GM19043 (cell line): ENCODE results near the gene OR2J3.
"Not testable (repeated sequence)": the region's sequence is repeated elsewhere in the genome, so short reads cannot be mapped to it uniquely, and the experiment has no call there.

Source experiments
- ATAC-seq: cut with Tn5 transposase; IDR thresholded peaks from one replicate; pipeline ENCODE4 v1.9.1; 2021; ENCODE audit warnings: low read depth; ENCODE audit not compliant: unreplicated experiment

The OR2J3 gene

GRCh38 chr6:29107758-29108157, at the start of gene OR2J3:
OR2J3 (plus strand) TSS chr6:29108058; CDS start chr6:29111891, 3,833 bp downstream.
- ATAC-seq, result no peak

DNA sequence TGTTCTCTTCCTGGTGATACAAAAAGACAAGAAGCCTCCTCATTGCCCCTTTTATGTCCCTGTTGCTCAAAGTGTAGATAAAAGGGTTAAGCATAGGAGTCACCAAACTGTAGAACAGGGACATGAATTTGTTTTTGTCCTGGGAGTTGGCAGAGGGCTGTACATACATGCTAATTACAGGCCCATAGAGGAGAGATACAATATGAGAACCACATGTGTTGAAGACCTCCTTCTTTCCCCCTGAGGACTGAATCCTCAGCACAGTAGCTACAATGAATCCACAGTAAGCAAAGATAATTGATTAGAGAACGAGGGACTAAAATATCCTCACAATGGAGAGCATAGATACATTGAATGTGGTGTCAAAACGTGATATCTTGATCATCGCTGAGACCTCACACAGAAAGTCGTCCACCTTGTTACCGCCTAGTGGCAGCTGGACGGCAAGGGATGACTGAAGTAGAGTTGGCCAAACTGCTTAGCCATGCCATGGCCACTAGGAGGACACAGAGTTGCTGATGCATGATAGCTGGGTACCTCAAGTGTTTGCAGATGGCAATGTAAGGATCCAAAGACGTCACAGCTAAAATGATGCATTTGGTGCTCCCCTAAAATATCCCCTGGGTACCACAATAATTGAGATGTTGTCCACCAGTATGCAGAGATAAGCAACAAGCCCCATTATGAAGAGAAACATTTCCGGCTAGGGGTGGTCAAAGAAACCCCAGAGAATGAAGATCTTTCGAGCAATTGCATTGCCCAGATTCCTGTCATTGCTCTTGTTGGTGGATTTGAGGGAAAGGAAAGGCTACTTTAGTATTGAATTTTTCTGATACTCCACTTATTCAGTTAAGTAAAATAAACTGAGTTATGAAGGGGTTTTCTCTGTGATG, 35.8 kb upstream of the OR2J3 start:
- no peak for ATAC-seq

- ATAC-seq, result no peak
Measured at GRCh38 chr6:29079203-29079602, 28.7 kb upstream of the OR2J3 start.

- ATAC-seq, result no peak
Measured at GRCh38 chr6:29081312-29081711, 26.5 kb upstream of the OR2J3 start.

DNA sequence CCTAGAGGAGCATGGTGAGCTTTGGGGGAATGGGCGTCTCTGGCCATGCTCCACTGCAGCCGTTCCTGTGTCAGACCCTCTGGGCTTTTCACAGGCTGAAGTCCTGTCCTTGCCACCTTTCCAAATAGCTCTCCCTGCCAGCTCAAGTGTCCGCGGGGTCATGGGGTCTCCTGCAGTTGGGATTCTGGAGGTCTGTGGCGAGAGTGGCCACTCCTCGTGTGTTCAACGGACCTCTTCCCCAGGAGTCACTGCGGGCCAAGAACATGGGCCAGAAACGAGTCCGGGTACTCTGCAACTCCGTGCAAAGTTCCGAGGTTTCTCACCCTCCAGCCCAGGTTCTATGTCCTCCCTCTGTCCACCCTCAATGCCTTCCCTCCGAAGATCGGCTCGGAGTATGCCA, 25.4 kb upstream of the OR2J3 start:
- no peak for ATAC-seq

DNA sequence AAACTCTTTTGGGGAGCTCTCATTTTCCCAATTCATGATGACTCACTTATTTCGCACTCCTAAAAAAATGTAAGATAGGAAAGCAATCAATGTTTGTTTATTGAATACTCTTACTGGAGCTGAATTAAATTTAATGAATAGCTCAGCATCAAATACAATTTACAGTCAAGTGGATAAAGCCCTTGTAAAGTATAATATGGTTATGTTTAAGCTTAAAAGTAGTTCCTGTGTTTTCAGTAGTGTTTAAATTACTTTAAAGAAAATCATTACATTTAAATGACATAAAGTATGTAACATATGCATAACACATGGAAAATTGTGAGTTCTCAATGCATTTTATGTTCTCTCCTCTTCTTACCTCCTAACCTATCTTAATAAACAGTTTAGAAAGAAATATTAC, 20.6 kb upstream of the OR2J3 start, which contains the start of gene OR2B3:
OR2B3 (minus strand) TSS at position 101 of the 400 bp plus-strand sequence; CDS start at position 36, 65 bp downstream.
- ATAC-seq, result no peak

DNA sequence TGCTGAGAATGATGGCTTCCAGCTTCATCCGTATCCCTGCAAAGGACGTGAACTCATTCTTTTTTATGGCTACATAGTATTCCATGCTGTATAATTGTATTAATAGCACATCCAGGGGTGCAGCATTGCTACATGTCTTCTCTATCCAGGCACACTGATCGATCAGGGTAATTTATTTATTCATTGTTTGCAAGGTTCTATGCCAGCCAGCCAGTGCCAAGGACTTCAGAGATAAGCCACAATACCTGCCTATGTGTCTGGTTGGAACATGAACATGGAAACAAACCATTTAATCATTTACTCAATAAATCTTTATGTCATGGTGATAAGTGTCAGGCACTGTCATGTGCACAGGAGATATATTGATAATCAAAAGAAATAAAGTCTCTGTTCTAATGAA, 14.9 kb upstream of the OR2J3 start:
- no peak for ATAC-seq

DNA sequence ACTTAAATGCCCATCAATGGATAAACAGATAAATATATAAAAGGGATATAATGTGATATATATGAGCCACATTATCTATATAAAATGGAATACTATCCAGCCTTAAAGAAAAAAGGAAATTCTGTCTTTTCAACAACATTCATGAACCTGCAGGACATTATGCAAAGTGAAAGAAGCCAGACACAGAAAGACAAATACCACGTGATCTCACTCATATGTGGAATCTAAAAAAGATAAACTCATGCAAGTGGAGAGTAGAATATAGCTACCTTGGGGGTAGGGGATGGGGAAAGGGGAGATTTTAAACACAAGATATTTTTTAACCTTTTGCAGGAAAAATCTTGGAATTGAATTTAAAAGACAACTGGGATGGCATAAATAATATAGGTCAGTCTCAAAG, 10.1 kb upstream of the OR2J3 start:
- ATAC-seq, result no peak

DNA sequence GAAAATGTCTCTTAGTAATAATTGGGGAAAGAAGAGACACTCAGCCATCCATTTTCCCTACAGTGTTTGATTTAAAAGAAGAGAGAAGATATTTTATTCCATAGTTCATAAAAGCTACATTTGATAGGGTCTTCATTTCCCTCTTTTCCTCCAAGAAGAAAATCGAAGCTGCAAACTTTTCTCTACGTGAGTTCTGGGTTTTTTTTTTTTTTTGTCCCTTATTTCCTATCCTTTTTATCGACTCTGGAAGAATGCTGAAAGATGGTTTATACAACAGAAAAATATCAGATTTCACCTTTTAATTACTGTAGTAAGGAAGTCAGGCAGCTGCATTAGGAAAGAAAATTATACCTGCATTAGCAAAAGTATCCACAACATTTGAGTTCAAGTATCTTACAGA, 8.7 kb upstream of the OR2J3 start, which contains the start of gene OR2J1:
OR2J1 (plus strand) TSS at position 301 of the 400 bp plus-strand sequence. CDS start 1,453 bp downstream, outside the sequence.
- ATAC-seq, result no peak

- no peak for ATAC-seq
Measured at GRCh38 chr6:29112135-29112534, 4.3 kb downstream of the OR2J3 start.

DNA sequence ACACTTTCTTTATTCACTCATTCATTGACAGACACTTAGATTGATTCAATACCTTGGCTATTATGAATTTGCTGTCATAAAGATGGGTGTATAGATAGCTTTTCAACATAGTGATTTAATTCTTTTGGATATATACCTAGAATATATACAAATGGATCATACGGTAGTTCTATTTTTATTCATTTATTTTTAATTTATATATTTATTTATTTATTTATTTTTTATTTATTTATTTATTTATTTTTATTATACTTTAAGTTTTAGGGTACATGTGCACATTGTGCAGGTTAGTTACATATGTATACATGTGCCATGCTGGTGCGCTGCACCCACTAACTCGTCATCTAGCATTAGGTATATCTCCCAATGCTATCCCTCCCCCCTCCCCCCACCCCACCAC, 7.1 kb downstream of the OR2J3 start:
- ATAC-seq, result not testable (repeated sequence)

DNA sequence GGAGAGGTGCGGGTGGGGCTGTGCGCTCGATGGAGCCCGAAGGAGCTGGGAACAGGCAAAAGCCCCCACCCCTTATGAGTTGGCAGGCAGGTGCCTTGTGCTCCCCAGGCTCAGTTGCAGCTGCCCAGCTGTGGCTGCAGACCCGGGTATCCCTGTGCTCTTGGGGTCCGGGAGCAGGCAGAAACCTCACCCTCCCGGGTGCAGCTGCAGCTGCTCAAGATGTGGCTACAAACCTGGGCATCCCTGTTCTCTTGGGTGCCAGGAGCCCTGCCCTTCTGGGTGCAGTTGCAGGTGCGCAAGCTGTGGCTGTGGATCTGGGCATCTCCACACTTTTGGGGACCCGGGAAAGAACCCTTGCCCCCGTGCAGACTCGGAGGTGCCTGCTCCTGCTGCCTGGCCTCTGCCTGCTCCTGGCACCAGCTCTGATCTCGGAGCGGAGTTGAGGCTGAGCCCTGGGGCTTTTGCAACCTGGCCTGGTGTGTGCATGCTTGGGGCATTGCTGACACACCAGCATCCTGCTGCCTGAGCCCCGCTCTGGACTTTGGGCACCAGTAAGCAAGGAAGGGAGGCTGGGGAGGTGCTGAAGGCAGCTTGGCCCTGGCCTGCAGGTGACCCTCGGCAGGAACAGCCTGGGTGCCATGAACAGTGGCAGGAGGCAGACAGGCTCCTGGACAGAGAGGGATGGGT, 21.6 kb downstream of the OR2J3 start:
- no peak for ATAC-seq

DNA sequence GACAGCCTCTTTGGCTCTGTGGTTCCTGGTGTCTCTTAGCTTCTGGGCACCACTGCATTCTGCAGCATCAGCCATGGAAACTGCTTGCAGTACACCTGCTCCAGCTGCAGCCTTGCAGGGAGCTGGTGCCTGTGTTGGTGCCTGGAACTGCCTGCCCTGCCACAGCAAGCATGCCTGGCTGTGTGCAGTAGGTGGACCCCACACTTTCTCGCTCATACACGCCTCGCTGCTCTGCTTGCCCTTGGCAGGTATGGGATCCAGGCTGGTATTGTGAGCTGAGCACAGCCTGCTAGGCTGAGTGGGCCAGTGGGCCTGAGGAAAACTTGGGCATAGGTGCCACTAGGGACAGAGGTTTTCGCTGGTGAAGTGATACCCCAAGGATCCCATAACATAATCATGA, 22.8 kb downstream of the OR2J3 start:
- no peak for ATAC-seq

DNA sequence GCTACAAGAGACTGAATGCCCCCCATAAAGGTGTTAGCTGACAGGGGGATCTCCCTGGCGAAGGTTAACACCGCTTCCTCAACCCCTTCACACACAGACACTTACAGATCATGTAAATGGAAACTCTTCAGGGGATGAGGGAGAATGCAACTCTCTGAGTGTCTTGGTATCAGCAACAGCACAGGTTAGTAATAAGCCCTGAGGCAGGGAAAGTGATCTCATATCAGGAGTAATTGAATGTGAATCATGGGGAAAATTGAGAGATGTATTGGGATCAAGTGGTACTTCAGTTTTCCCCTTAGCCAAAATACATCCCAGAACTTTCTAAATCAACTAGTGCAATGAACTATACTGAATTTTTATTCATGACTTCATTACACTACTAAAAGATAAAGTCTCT, 23.8 kb downstream of the OR2J3 start:
- ATAC-seq, result no peak

GRCh38 chr6:29137724-29138123, 29.9 kb downstream of the OR2J3 start:
- no peak for ATAC-seq

DNA sequence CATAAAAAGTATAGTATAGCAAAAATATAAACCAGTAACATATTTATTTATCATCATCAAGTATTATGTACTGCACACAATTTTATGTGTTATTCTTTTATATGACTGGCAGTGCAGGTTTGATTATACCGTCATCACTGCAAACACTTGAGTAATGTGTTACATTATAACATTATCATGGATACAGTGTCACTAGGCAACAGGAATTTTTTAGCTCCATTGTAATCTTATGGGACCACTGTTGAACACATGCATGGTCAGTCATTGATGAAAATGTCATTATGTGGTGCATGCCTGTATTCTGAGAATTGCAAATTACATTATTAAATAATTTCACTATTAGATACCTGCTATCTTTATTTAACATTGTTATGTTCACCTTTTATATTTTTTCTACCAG, 33.7 kb downstream of the OR2J3 start:
- no peak for ATAC-seq

- no peak for ATAC-seq
Measured at GRCh38 chr6:29142309-29142708, 34.5 kb downstream of the OR2J3 start.

DNA sequence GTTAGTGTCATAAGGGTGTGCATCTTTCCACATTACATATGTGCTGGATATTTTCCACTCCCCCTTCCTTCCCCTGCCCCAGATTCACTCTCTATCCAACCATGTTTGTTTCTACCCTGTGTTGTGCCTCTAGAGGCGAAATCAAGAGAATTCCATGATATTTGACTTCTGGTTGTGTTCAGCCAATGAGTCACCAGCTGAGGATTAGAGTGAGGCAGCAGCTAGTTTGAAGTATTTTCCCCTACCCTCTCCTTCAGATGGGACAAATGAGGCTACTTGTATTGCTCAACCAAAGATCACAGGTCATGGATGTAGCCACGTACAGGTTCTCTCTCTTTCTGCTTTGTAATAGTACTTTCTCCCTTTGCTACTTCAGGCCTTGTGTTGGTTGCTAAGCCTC, 38.3 kb downstream of the OR2J3 start:
- no peak for ATAC-seq

- ATAC-seq, result no peak
Measured at GRCh38 chr6:29147074-29147473, 39.2 kb downstream of the OR2J3 start.

GRCh38 chr6:29149444-29149843, 41.6 kb downstream of the OR2J3 start:
- not testable (repeated sequence) for ATAC-seq

DNA sequence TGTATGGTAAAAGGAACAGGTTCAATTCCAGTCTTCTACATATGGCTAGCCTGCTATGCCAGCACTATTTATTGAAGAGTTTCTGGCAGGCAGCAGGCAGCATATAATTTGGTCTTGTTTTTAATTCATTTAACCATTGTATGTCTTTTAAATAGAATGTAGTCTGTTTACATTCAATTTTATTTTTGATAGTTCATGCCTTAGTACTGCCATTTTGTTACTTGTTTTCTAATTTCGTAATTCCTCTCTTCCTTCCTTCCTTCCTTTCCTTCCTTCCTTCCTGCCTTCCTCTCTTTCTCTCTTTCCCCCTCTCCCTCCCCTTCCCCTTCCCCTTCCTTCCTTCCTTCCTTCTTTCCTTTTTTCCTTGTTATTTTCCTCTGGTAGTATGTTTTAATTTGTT, 45.2 kb downstream of the OR2J3 start:
- no peak for ATAC-seq

DNA sequence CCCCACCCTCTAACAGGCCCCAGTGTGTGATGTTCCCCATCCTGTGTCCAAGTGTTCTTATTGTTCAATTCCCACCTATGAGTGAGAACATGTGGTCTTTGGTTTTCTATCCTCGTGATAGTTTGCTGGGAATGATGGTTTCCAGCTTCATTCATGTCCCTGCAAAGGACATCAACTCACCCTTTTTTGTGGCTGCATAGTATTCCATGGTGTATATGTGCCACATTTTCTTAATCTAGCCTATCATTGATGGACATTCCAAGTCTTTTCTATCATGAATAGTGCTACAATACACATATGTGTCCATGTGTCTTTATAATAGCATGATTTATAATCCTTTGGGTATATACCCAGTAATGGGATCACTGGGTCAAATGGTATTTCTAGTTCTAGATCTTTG, 47.3 kb downstream of the OR2J3 start:
- not testable (repeated sequence) for ATAC-seq
